Stimulated activated CD4-positive, alpha-beta T cell treated with anti-CD3 and anti-CD28 coated beads, Interleukin-1b, Interleukin-23, amount 100 ng/mL, for 4 hours (primary cell): ENCODE measurements around the gene SYNGR3.
A peak's percentile ranks its signal among the peaks of the same experiment; 100 is the strongest.

ENCODE experiments used
- DNase-seq, 2 donors: peaks; one replicate each; pipeline ENCODE4 v3.0.0-alpha.2; 2020; ENCODE audit warnings: low read depth in 2 of 2

Gene SYNGR3

GRCh38 chr16:1991948-1992703 lies 2.4 kb downstream of the SYNGR3 start:
- DNase-seq = peak; percentile 99

- DNase-seq = no peak
Measured at GRCh38 chr16:1992704-1993317, 3.0 kb downstream of the SYNGR3 start.

GRCh38 chr16:1993731-1994131 lies 4.0 kb downstream of the SYNGR3 start:
- no peak for DNase-seq

GRCh38 chr16:1997494-1998359 lies 8.0 kb downstream of the SYNGR3 start:
- no peak for DNase-seq

GRCh38 chr16:1998360-1998835 lies 8.6 kb downstream of the SYNGR3 start:
- DNase-seq = no peak

- no peak for DNase-seq
Measured at GRCh38 chr16:1998852-1999801, 9.4 kb downstream of the SYNGR3 start.

GRCh38 chr16:1999866-2000514 lies 10.2 kb downstream of the SYNGR3 start:
- DNase-seq = no peak

GRCh38 chr16:2001035-2001434 lies 11.3 kb downstream of the SYNGR3 start:
- DNase-seq = no peak

GRCh38 chr16:2001456-2002355 lies 11.9 kb downstream of the SYNGR3 start:
- no peak for DNase-seq

- no peak for DNase-seq
Measured at GRCh38 chr16:2002406-2003230, 12.8 kb downstream of the SYNGR3 start.

- no peak for DNase-seq
Measured at GRCh38 chr16:2003231-2003826, 13.6 kb downstream of the SYNGR3 start.

- peak; percentile 71 to 85 for DNase-seq
Measured at GRCh38 chr16:2003827-2004641, 14.3 kb downstream of the SYNGR3 start.

GRCh38 chr16:2004795-2005517 lies 15.2 kb downstream of the SYNGR3 start:
- DNase-seq = no peak

- no peak for DNase-seq
Measured at GRCh38 chr16:2005646-2006045, 15.9 kb downstream of the SYNGR3 start.

GRCh38 chr16:2006317-2006716 lies 16.5 kb downstream of the SYNGR3 start:
- no peak for DNase-seq

- DNase-seq = no peak
Measured at GRCh38 chr16:2007081-2007836, 17.5 kb downstream of the SYNGR3 start.
